K562 (cell line): ENCODE data around the gene NRG3. TPM values are rescaled to one million over a fixed set of nuclear protein-coding genes. Genes with fewer than 3 reads are reported as not detected.

Experiments used
- ATAC-seq: fragments of 200-7000 bp; cut with Tn5 transposase; 3 replicates; pipeline ENCODE4 v1.9.1; 2020; ENCODE audit warnings: moderate library complexity
- BruUV-seq: library from RNA; stranded (reverse); fragments of 400-500 nt; replicated peaks from 2 replicates; lab custom pipeline; 2021; lab: Mats Ljungman, UMichigan
- CTCF ChIA-PET: fragments of 300-600 bp; formaldehyde crosslinking; extraction: SDS; loops from one replicate; lab custom pipeline; 2021; ENCODE audit warnings: low intra/inter-chr PET ratio; lab: Yijun Ruan, JAX
- POLR2A ChIA-PET: fragments of 300-600, 350-650 bp; sonication (Branson Sonifier 250); formaldehyde crosslinking; extraction: SDS; loops from one replicate; lab custom pipeline; 2021; ENCODE audit warnings: antibody characterized with exemption, inconsistent platforms; lab: Yijun Ruan, JAX
- DNase-seq, 4 experiments: peaks; one replicate each; pipeline versions ENCODE4 v3.0.0 to v3.0.0-alpha.2; 2011 to 2018; ENCODE audit warnings: low spot score in 3 of 4, mixed read lengths in 3 of 4; ENCODE audit errors: extremely low read depth in 1 of 4
- FAIRE-seq: peaks from 2 replicates; lab custom pipeline; 2011; peaks lifted over from hg19 to GRCh38; lab: Jason Lieb, UNC
- H2AFZ ChIP-seq: 2 replicates; pipeline ENCODE4 v1.6.0; 2011; ENCODE audit warnings: low read depth, low read length, control low read depth, inconsistent platforms
- H3K27ac ChIP-seq: fragments of 200-600 bp; 3 replicates; pipeline ENCODE4 v1.8.0; 2011; ENCODE audit warnings: low read depth, mild to moderate bottlenecking, control low read depth, inconsistent platforms, low read length, moderate library complexity, mixed read lengths; ENCODE audit errors: extremely low read depth
- H3K27me3 ChIP-seq, 2 experiments: fragments of 300-600 bp in 1 of 2; 2 replicates in 1 of 2; 3 replicates in 1 of 2; pipeline versions ENCODE4 v1.6.0 to v1.8.0; 2011; ENCODE audit warnings: inconsistent platforms in 2 of 2, low read length in 2 of 2, mild to moderate bottlenecking in 1 of 2, mixed read lengths in 1 of 2, moderate library complexity in 1 of 2; ENCODE audit not compliant: control insufficient read depth in 2 of 2, insufficient read depth in 2 of 2
- H3K36me3 ChIP-seq: fragments of 300-600 bp; 3 replicates; pipeline ENCODE4 v1.8.0; 2011; ENCODE audit warnings: mild to moderate bottlenecking, low read length, inconsistent platforms; ENCODE audit not compliant: control insufficient read depth, insufficient read depth
- H3K4me1 ChIP-seq, 2 experiments: fragments of 200-600 bp in 1 of 2; replicated peaks in 1 of 2; 2 replicates in 1 of 2; 3 replicates in 1 of 2; pipeline versions ENCODE4 v1.5.1 to v1.8.0; 2011; ENCODE audit warnings: inconsistent platforms in 2 of 2, low read length in 2 of 2, mild to moderate bottlenecking in 1 of 2, mixed read lengths in 1 of 2, moderate library complexity in 1 of 2; ENCODE audit not compliant: control insufficient read depth in 2 of 2, insufficient read depth in 2 of 2
- H3K4me2 ChIP-seq: 2 replicates; pipeline ENCODE4 v1.6.1; 2011; ENCODE audit warnings: low read length, control low read depth, inconsistent platforms, mixed read lengths; ENCODE audit not compliant: insufficient read depth
- H3K4me3 ChIP-seq: fragments of 200-600 bp; sonication (generic), shearing (Covaris generic); 2 replicates; pipeline ENCODE4 v1.5.1; 2016; ENCODE audit warnings: control low read depth, inconsistent platforms
- H3K79me2 ChIP-seq: fragments of 200-600 bp; 3 replicates; pipeline ENCODE4 v1.8.0; 2011; ENCODE audit warnings: low read length, inconsistent platforms; ENCODE audit not compliant: control insufficient read depth, insufficient read depth
- H3K9ac ChIP-seq, 2 experiments: 2 replicates each; pipeline versions ENCODE4 v1.6.0 to v1.6.1; 2011; ENCODE audit warnings: low read depth in 2 of 2, low read length in 2 of 2, control low read depth in 1 of 2, inconsistent platforms in 1 of 2, mild to moderate bottlenecking in 1 of 2, mixed read lengths in 1 of 2; ENCODE audit not compliant: insufficient read depth in 1 of 2
- H3K9me1 ChIP-seq: one replicate; pipeline ENCODE4 v1.6.0; 2011; ENCODE audit warnings: inconsistent platforms, mild to moderate bottlenecking, low read length, moderate library complexity; ENCODE audit not compliant: control insufficient read depth, insufficient read depth
- H3K9me3 ChIP-seq: replicated peaks from 2 replicates; pipeline ENCODE4 v1.5.1; 2011; ENCODE audit warnings: low read depth, low read length, inconsistent platforms; ENCODE audit not compliant: control insufficient read depth, insufficient read depth
- H4K20me1 ChIP-seq: replicated peaks from 2 replicates; pipeline ENCODE4 v1.6.1; 2011; ENCODE audit warnings: low read length, inconsistent platforms, mixed read lengths; ENCODE audit not compliant: control insufficient read depth, insufficient read depth
- BMI1 ChIP-seq: fragments of 150-350 bp; IDR thresholded peaks from 2 replicates; pipeline ENCODE4 v1.6.1; 2014; ENCODE audit warnings: low read length
- CBFA2T2 ChIP-seq: fragments of 450-650 bp; conservative IDR thresholded peaks from 2 replicates; pipeline ENCODE4 v1.6.1; 2017; ENCODE audit warnings: mild to moderate bottlenecking
- MAFG ChIP-seq: fragments of 450-650 bp; conservative IDR thresholded peaks from 2 replicates; pipeline ENCODE4 v1.6.1; 2016; ENCODE audit warnings: missing genetic modification characterization, missing compliant biosample characterization
- NUFIP1 ChIP-seq: fragments of 450-650 bp; IDR thresholded peaks from 2 replicates; pipeline ENCODE4 v1.6.1; 2018; ENCODE audit not compliant: partially characterized antibody
- OTX1 ChIP-seq: fragments of 450-650 bp; formaldehyde crosslinking; IDR thresholded peaks from 2 replicates; pipeline ENCODE4 v1.4.0; 2022; ENCODE audit warnings: mild to moderate bottlenecking
- PTRF ChIP-seq: fragments of 450-650 bp; IDR thresholded peaks from 2 replicates; pipeline ENCODE4 v1.6.1; 2016; ENCODE audit warnings: mild to moderate bottlenecking, missing genetic modification characterization, missing compliant biosample characterization
- SAP30 ChIP-seq: fragments of 200-600 bp; sonication (generic); IDR thresholded peaks from 2 replicates; pipeline ENCODE4 v1.6.1; 2012; ENCODE audit warnings: borderline replicate concordance, low read depth, mild to moderate bottlenecking, moderate library complexity, low read length, control low read depth, inconsistent platforms; ENCODE audit not compliant: insufficient read depth, poor library complexity, severe bottlenecking
- SIN3B ChIP-seq: fragments of 450-650 bp; IDR thresholded peaks from 2 replicates; pipeline ENCODE4 v1.6.1; 2017; ENCODE audit warnings: low read depth, mild to moderate bottlenecking, moderate library complexity
- SMAD2 ChIP-seq: fragments of 150-350 bp; IDR thresholded peaks from 2 replicates; pipeline ENCODE4 v1.6.1; 2014; ENCODE audit warnings: low read depth, mild to moderate bottlenecking, low read length
- SMAD3 ChIP-seq: fragments of 450-650 bp; formaldehyde crosslinking; conservative IDR thresholded peaks from 2 replicates; pipeline ENCODE4 v1.4.0; 2020; ENCODE audit warnings: mild to moderate bottlenecking
- SRSF1 ChIP-seq: fragments of 200-400 bp; formaldehyde crosslinking; IDR thresholded peaks from 2 replicates; pipeline ENCODE4 v1.6.1; 2017; ENCODE audit warnings: mild to moderate bottlenecking, low read depth, low read length, moderate library complexity
- STAT5B ChIP-seq: fragments of 250-450 bp; sonication (Bioruptor Pico); IDR thresholded peaks from 2 replicates; pipeline ENCODE4 v1.8.0; 2021; ENCODE audit warnings: mild to moderate bottlenecking, inconsistent platforms
- TFAM ChIP-seq: fragments of 250-450 bp; sonication (Bioruptor Pico); conservative IDR thresholded peaks from 2 replicates; pipeline ENCODE4 v1.5.0; 2021; ENCODE audit warnings: mild to moderate bottlenecking, moderate library complexity
- WGBS: fragments of 100-300 bp; shearing (Covaris generic); methylation state at CpG from one replicate; pipeline ENCODE4 v1.1.6; 2016; ENCODE audit warnings: low coverage, mixed read lengths; ENCODE audit not compliant: insufficient coverage; ENCODE audit errors: missing lambda C conversion rate; 5-methylcytosine and 5-hydroxymethylcytosine counted together
- in situ Hi-C: fragments of 300-500 bp; cut with MboI; formaldehyde crosslinking; loops from 4 replicates; pipeline ENCODE4 v1.15.0; 2018; ENCODE audit warnings: inconsistent platforms, mixed read lengths
- intact Hi-C: fragments of 100-400 bp; cut with micrococcal nuclease; formaldehyde crosslinking; loops from 2 replicates; pipeline ENCODE4 v1.14.2; 2022
- polyA plus RNA-seq, 8 experiments: library from polyadenylated mRNA; depleted of rRNA in 4 of 8; stranded (reverse) in 5 of 8; unstranded in 3 of 8; fragments of >200 nt; fragmentation: Nextera tagmentation in 2 of 8; fragmentation: Illumina TruSeq in 1 of 8; extraction: Ambion mirVana in 2 of 8; extraction: Trizol in 1 of 8; gene quantifications; 2 replicates each; pipeline versions ENCODE4 v1.2.1 to v1.2.3, GENCODE V29; 2011 to 2014; ENCODE audit warnings: inconsistent platforms in 1 of 8, missing spikeins in 1 of 8
- total RNA-seq, 7 experiments: library from RNA; depleted of rRNA in 6 of 7; stranded (reverse); fragments of >200 nt in 6 of 7; fragmentation: Illumina TruSeq in 2 of 7; extraction: Trizol in 2 of 7; gene quantifications; 2 replicates each; pipeline versions ENCODE4 v1.2.1 to v1.2.3, GENCODE V29; 2011 to 2021; ENCODE audit warnings: low replicate concordance in 1 of 7
- TF ChIP-seq, protein P1 (sequence below): fragments of 250-450 bp; sonication (Bioruptor Pico); IDR thresholded peaks from 2 replicates; pipeline ENCODE4 v1.8.0; 2022; ENCODE audit warnings: inconsistent platforms
- TF ChIP-seq, protein P2 (sequence below), 2 experiments: IDR thresholded peaks in 1 of 2; conservative IDR thresholded peaks in 1 of 2; 2 replicates each; pipeline ENCODE4 v1.6.1; 2016; ENCODE audit warnings: low read depth in 2 of 2, mild to moderate bottlenecking in 1 of 2, missing compliant biosample characterization in 1 of 2, missing genetic modification characterization in 1 of 2, moderate library complexity in 1 of 2
- TF ChIP-seq, protein P3 (sequence below): fragments of 250-450 bp; sonication (Bioruptor Pico); IDR thresholded peaks from 2 replicates; pipeline ENCODE4 v1.5.0; 2020; ENCODE audit warnings: mild to moderate bottlenecking, borderline replicate concordance

Gene NRG3
- total and polyA plus RNA-seq, 9 of the 15 experiments (the other 6 are each of a cell fraction or from before 2014, with no cell fraction given), result not detected

DNA sequence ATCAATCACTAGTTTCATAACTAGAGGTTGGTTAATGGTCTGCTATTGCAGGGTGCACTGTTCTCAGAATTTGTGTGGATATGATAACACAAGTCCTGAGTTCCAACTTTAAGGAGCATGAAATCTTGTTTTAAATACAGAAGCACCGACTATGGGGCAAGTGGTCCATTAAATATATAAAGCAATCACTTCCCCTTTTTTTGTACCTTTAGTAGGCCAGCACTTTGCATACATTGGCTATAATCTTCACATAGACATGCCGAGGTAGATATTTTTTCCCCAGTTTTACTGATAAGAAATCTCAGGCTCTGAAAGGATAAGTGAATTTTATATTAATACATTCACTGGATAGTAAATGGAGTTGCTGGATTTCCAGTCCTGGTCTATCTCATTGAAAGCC lies 286.3 kb downstream of the NRG3 start:
- POLR2A ChIA-PET, result no interaction called here
- TF ChIP-seq NUFIP1 (no peak), MAFG (no peak), BMI1 (no peak), SMAD3 (CRISPR knock-in tag) (no peak), OTX1 (CRISPR knock-in tag) (no peak), PTRF (tag) (no peak), SMAD2 (no peak), SAP30 (no peak), TFAM (CRISPR knock-in tag) (no peak), CBFA2T2 (no peak), SRSF1 (no peak), SIN3B (no peak), STAT5B (CRISPR knock-in tag) (no peak)
- TF ChIP-seq, protein P1, sequence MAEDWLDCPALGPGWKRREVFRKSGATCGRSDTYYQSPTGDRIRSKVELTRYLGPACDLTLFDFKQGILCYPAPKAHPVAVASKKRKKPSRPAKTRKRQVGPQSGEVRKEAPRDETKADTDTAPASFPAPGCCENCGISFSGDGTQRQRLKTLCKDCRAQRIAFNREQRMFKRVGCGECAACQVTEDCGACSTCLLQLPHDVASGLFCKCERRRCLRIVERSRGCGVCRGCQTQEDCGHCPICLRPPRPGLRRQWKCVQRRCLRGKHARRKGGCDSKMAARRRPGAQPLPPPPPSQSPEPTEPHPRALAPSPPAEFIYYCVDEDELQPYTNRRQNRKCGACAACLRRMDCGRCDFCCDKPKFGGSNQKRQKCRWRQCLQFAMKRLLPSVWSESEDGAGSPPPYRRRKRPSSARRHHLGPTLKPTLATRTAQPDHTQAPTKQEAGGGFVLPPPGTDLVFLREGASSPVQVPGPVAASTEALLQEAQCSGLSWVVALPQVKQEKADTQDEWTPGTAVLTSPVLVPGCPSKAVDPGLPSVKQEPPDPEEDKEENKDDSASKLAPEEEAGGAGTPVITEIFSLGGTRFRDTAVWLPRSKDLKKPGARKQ (CRISPR knock-in tag), result no peak
- TF ChIP-seq, protein P2, sequence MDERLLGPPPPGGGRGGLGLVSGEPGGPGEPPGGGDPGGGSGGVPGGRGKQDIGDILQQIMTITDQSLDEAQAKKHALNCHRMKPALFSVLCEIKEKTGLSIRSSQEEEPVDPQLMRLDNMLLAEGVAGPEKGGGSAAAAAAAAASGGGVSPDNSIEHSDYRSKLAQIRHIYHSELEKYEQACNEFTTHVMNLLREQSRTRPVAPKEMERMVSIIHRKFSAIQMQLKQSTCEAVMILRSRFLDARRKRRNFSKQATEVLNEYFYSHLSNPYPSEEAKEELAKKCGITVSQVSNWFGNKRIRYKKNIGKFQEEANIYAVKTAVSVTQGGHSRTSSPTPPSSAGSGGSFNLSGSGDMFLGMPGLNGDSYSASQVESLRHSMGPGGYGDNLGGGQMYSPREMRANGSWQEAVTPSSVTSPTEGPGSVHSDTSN (CRISPR knock-in tag; IDR thresholded peaks at IDR 0.05; ENCODE audit: low read depth), result no peak
- TF ChIP-seq, protein P2 (tag; conservative IDR thresholded peaks at IDR 0.05; ENCODE audit: low read depth), result no peak
- TF ChIP-seq, protein P3, sequence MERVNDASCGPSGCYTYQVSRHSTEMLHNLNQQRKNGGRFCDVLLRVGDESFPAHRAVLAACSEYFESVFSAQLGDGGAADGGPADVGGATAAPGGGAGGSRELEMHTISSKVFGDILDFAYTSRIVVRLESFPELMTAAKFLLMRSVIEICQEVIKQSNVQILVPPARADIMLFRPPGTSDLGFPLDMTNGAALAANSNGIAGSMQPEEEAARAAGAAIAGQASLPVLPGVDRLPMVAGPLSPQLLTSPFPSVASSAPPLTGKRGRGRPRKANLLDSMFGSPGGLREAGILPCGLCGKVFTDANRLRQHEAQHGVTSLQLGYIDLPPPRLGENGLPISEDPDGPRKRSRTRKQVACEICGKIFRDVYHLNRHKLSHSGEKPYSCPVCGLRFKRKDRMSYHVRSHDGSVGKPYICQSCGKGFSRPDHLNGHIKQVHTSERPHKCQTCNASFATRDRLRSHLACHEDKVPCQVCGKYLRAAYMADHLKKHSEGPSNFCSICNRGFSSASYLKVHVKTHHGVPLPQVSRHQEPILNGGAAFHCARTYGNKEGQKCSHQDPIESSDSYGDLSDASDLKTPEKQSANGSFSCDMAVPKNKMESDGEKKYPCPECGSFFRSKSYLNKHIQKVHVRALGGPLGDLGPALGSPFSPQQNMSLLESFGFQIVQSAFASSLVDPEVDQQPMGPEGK (CRISPR knock-in tag), result no peak

More for the DNA sequence above, 286.3 kb downstream of the NRG3 start:
- CTCF ChIA-PET, result no interaction called here
- Histone ChIP-seq H3K27me3 (no peaks in the 10 kb centered on the region), H3K27ac (no peak overlapping the region), H3K9me1 (no peaks in the 10 kb centered on the region), H4K20me1 (no peaks in the 10 kb centered on the region), H3K4me3 (no peak overlapping the region), H3K9me3 (no peaks in the 10 kb centered on the region; the same call in 1 of the 2 replicates), H3K4me1 (no peaks in the 10 kb centered on the region), H2AFZ (no peak overlapping the region), H3K79me2 (no peaks in the 10 kb centered on the region), H3K36me3 (no peaks in the 10 kb centered on the region), H3K9ac (no peak overlapping the region), H3K4me2 (no peak overlapping the region)
- no peak for FAIRE-seq
- 0% methylated on average over 2 of the region's 2 CpGs for WGBS
- ATAC-seq, result no peak
- in situ Hi-C loops, result no loop called here
- DNase-seq, result no peak
- intact Hi-C loops, result no loop called here
- BruUV-seq, result no TSS peak
